ENCODE results near the gene GPC3. TPM values are rescaled to one million over a fixed set of nuclear protein-coding genes. Genes with fewer than 3 reads are reported as not detected.

GPC3 gene
- total RNA-seq, 4 donors from 2014 or later = 1.2 to 13.3 (median 8.0) TPM

DNA sequence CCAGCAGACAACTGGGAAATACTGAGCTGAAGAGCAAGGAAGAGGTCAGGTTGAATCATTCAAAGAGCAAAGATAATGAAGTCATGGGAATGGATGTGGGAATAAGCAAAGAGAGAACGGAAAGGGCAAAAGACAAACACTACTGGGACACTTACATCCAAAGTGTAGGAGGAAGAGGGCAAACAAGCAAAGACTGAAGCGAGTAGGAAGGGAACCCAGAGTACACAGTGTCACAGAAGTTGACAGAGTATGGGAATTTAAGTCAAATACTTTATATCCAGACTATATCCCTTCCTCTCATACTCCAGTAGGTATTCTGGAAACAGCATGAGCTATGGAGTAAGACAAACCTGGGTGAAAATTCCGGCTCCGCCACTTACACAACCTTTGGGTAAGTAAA is 12.5 kb downstream of the GPC3 start:
- TF ChIP-seq POLR2A (IDR thresholded peaks at IDR 0.05; ENCODE audit: low read depth) = no peak
- TF ChIP-seq EP300 (IDR thresholded peaks at IDR 0.05) = no peak
- TF ChIP-seq, protein P1, sequence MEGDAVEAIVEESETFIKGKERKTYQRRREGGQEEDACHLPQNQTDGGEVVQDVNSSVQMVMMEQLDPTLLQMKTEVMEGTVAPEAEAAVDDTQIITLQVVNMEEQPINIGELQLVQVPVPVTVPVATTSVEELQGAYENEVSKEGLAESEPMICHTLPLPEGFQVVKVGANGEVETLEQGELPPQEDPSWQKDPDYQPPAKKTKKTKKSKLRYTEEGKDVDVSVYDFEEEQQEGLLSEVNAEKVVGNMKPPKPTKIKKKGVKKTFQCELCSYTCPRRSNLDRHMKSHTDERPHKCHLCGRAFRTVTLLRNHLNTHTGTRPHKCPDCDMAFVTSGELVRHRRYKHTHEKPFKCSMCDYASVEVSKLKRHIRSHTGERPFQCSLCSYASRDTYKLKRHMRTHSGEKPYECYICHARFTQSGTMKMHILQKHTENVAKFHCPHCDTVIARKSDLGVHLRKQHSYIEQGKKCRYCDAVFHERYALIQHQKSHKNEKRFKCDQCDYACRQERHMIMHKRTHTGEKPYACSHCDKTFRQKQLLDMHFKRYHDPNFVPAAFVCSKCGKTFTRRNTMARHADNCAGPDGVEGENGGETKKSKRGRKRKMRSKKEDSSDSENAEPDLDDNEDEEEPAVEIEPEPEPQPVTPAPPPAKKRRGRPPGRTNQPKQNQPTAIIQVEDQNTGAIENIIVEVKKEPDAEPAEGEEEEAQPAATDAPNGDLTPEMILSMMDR (IDR thresholded peaks at IDR 0.05) = no peak
- TF ChIP-seq POLR2AphosphoS5 (IDR thresholded peaks at IDR 0.05) = no peak
- Histone ChIP-seq H3K27ac (replicated peaks in 1 of 4) (no peak overlapping the region), H3K4me3 (no peak overlapping the region), H3K27me3 (no peaks in the 10 kb centered on the region), H3K36me3 (no peaks in the 10 kb centered on the region), H3K9me3 (no peaks in the 10 kb centered on the region), H3K4me1 (no peaks in the 10 kb centered on the region)
- WGBS = 70% methylated on average over 4 of the region's 4 CpGs
- intact Hi-C loops (cut with DNase I) = no loop called here
- DNase-seq (ENCODE audit: extremely low spot score) = no peak

DNA sequence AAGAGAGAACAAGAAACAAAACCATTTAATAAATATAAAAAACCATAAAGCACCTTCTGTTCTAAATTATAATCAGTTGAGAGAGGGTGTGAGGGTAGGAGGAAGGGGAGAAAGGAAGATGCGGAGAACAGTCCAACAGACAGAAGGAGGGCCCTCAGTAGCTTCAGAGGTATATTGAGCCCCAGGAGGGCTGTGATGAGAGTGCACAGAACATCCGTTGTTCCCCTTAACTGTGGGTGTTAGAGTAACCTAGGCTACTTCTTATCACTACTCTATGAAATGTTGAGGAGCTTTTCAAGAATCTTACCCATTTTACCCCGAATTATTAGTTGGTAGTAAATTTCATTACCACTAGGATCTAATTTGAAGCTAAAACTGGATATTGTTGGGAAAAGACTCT is 13.8 kb downstream of the GPC3 start:
- Histone ChIP-seq H3K4me1 (no peaks in the 10 kb centered on the region), H3K36me3 (no peaks in the 10 kb centered on the region), H3K9me3 (no peaks in the 10 kb centered on the region), H3K4me3 (no peak overlapping the region), H3K27me3 (no peaks in the 10 kb centered on the region), H3K27ac (replicated peaks in 1 of 4) (no peak overlapping the region)
- 57% methylated on average over 3 of the region's 3 CpGs for WGBS
- TF ChIP-seq, protein P1 (IDR thresholded peaks at IDR 0.05) = no peak
- TF ChIP-seq POLR2A (IDR thresholded peaks at IDR 0.05; ENCODE audit: low read depth) (no peak), EP300 (IDR thresholded peaks at IDR 0.05) (no peak), POLR2AphosphoS5 (IDR thresholded peaks at IDR 0.05) (no peak)
- no peak for DNase-seq (ENCODE audit: extremely low spot score)
- intact Hi-C loops (cut with DNase I) = no loop called here

DNA sequence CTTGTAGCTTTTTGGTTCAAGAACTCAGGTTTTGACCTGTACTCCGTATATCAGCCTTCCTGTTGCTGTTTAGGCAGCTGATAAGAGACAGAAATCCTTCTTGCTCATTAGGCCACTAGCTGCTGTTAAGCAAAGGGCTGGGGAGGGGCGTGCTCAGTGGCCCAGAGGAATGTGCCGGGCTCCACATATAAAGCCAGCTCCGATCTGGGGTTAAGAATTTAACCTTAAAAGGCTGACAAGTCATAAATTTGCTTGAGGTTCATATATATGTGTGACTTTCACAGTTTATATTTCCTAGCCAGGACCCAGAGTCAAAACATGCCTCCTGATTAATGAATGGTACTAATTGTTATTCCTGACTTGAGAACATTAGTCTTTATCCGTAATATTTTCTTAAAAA is 15.3 kb downstream of the GPC3 start:
- no peaks in the 10 kb centered on the region for H3K9me3 ChIP-seq
- 22% methylated on average over 3 of the region's 5 CpGs for WGBS
- intact Hi-C loops (cut with DNase I) = no loop called here
- DNase-seq (ENCODE audit: extremely low spot score) = no peak
- H3K4me1 ChIP-seq = no peaks in the 10 kb centered on the region
- H3K27ac ChIP-seq (replicated peaks in 1 of 4) = no peak overlapping the region
- H3K36me3 ChIP-seq = no peaks in the 10 kb centered on the region
- no peaks in the 10 kb centered on the region for H3K27me3 ChIP-seq
- no peak for TF ChIP-seq POLR2AphosphoS5 (IDR thresholded peaks at IDR 0.05)
- TF ChIP-seq, protein P1 (IDR thresholded peaks at IDR 0.05) = no peak
- no peak for TF ChIP-seq EP300 (IDR thresholded peaks at IDR 0.05)
- no peak for TF ChIP-seq POLR2A (IDR thresholded peaks at IDR 0.05; ENCODE audit: low read depth)
- H3K4me3 ChIP-seq = no peak overlapping the region

- Histone ChIP-seq H3K36me3 (no peaks in the 10 kb centered on the region), H3K27me3 (no peaks in the 10 kb centered on the region), H3K27ac (replicated peaks in 1 of 4) (no peak overlapping the region), H3K4me3 (no peak overlapping the region), H3K4me1 (no peaks in the 10 kb centered on the region), H3K9me3 (no peaks in the 10 kb centered on the region)
- no peak for TF ChIP-seq EP300 (IDR thresholded peaks at IDR 0.05)
- TF ChIP-seq, protein P1 (IDR thresholded peaks at IDR 0.05) = no peak
- TF ChIP-seq POLR2AphosphoS5 (IDR thresholded peaks at IDR 0.05) = no peak
- no peak for TF ChIP-seq POLR2A (IDR thresholded peaks at IDR 0.05; ENCODE audit: low read depth)
- WGBS = 66% methylated on average over 3 of the region's 3 CpGs
- DNase-seq (ENCODE audit: extremely low spot score) = no peak
- intact Hi-C loops (cut with DNase I) = no loop called here
Observed at GRCh38 chrX:133969191-133969590, 16.2 kb downstream of the GPC3 start.

- Histone ChIP-seq H3K4me1 (no peaks in the 10 kb centered on the region), H3K9me3 (no peaks in the 10 kb centered on the region), H3K27me3 (no peaks in the 10 kb centered on the region), H3K27ac (replicated peaks in 1 of 4) (no peak overlapping the region), H3K4me3 (no peak overlapping the region), H3K36me3 (no peaks in the 10 kb centered on the region)
- DNase-seq (ENCODE audit: extremely low spot score) = no peak
- 72% methylated on average over 5 of the region's 5 CpGs for WGBS
- TF ChIP-seq, protein P1 (IDR thresholded peaks at IDR 0.05) = no peak
- TF ChIP-seq EP300 (IDR thresholded peaks at IDR 0.05) (no peak), POLR2AphosphoS5 (IDR thresholded peaks at IDR 0.05) (no peak), POLR2A (IDR thresholded peaks at IDR 0.05; ENCODE audit: low read depth) (no peak)
- intact Hi-C loops (cut with DNase I) = no loop called here
Observed at GRCh38 chrX:133968109-133968508, 17.3 kb downstream of the GPC3 start.

Measured in esophagus muscularis mucosa (tissue), 4 donors.